Measurements from ENCODE around the gene FPGS.
"Not testable (repeated sequence)": the region's sequence is repeated elsewhere in the genome, so short reads cannot be mapped to it uniquely, and the experiment has no call there.

The FPGS gene

GRCh38 chr9:127802576-127803443, at the start of gene FPGS:
Gene FPGS (plus strand): TSS chr9:127802882. CDS start chr9:127802925, 43 bp downstream.
- peak; percentile 65 to 84 (median 73) for DNase-seq

- DNase-seq: no peak
Measured at GRCh38 chr9:127753148-127753547, 49.5 kb upstream of the FPGS start.

- DNase-seq: no peak
Measured at GRCh38 chr9:127753622-127754021, 49.1 kb upstream of the FPGS start.

GRCh38 chr9:127754099-127755060, 48.3 kb upstream of the FPGS start:
- DNase-seq: no peak

GRCh38 chr9:127755061-127756060, 47.3 kb upstream of the FPGS start:
- no peak for DNase-seq

- no peak for DNase-seq
Measured at GRCh38 chr9:127756233-127756632, 46.4 kb upstream of the FPGS start.

GRCh38 chr9:127756776-127757175, 45.9 kb upstream of the FPGS start:
- not testable (repeated sequence) for DNase-seq

GRCh38 chr9:127758843-127759242, 43.8 kb upstream of the FPGS start:
- no peak for DNase-seq

GRCh38 chr9:127761061-127761460, 41.6 kb upstream of the FPGS start:
- no peak for DNase-seq

GRCh38 chr9:127761491-127761956, 41.2 kb upstream of the FPGS start:
- DNase-seq: no peak

GRCh38 chr9:127762111-127762676, 40.5 kb upstream of the FPGS start:
- DNase-seq: no peak

GRCh38 chr9:127763918-127764384, 38.7 kb upstream of the FPGS start:
- no peak for DNase-seq

- DNase-seq: no peak
Measured at GRCh38 chr9:127765418-127765817, 37.3 kb upstream of the FPGS start.

GRCh38 chr9:127767410-127767809, 35.3 kb upstream of the FPGS start:
- DNase-seq: no peak

- DNase-seq: no peak
Measured at GRCh38 chr9:127767909-127768331, 34.8 kb upstream of the FPGS start.

GRCh38 chr9:127768698-127769097, 34.0 kb upstream of the FPGS start:
- DNase-seq: no peak

GRCh38 chr9:127769101-127769500, 33.6 kb upstream of the FPGS start:
- no peak for DNase-seq

- DNase-seq: no peak
Measured at GRCh38 chr9:127769929-127770582, 32.6 kb upstream of the FPGS start.

- no peak for DNase-seq
Measured at GRCh38 chr9:127770583-127770904, 32.1 kb upstream of the FPGS start.

GRCh38 chr9:127770905-127771569, 31.6 kb upstream of the FPGS start:
- peak; percentile 82 to 95 (median 90) for DNase-seq
